Mesothelial cell of epicardium (in vitro differentiated cells): Measurements from ENCODE around the gene MIDN. TPM values are rescaled to one million over a fixed set of nuclear protein-coding genes. Genes with fewer than 3 reads are reported as not detected.
A peak's percentile ranks its signal among the peaks of the same experiment; 100 is the strongest.

ENCODE experiments used
- DNase-seq, 2 experiments: peaks; one replicate each; pipeline ENCODE4 v3.0.0; 2021; ENCODE audit warnings: low spot score in 2 of 2; ENCODE audit not compliant: unreplicated experiment in 2 of 2
- H3K27ac Mint-ChIP-seq: 2 replicates; pipeline ENCODE4 v1.8.0; 2021; ENCODE audit warnings: mixed read lengths
- H3K27me3 Mint-ChIP-seq: 2 replicates; pipeline ENCODE4 v1.8.0; 2021; ENCODE audit warnings: low read depth, mixed read lengths
- H3K36me3 Mint-ChIP-seq: 2 replicates; pipeline ENCODE4 v1.8.0; 2021; ENCODE audit warnings: mixed read lengths
- H3K4me1 Mint-ChIP-seq: 2 replicates; pipeline ENCODE4 v1.8.0; 2021; ENCODE audit warnings: mixed read lengths
- H3K4me3 Mint-ChIP-seq: 2 replicates; pipeline ENCODE4 v1.8.0; 2021; ENCODE audit warnings: mild to moderate bottlenecking, moderate library complexity, mixed read lengths
- H3K9me3 Mint-ChIP-seq: 2 replicates; pipeline ENCODE4 v1.8.0; 2021; ENCODE audit warnings: mixed read lengths
- total RNA-seq: library from RNA; stranded (reverse); gene quantifications from 3 replicates; pipeline ENCODE4 v1.2.1, GENCODE V29; 2021
- TF ChIP-seq, protein P1 (sequence below): fragments of 200-600 bp; sonication (generic); IDR thresholded peaks from one replicate; pipeline ENCODE4 v1.5.0; 2021; ENCODE audit warnings: antibody characterized with exemption; ENCODE audit not compliant: unreplicated experiment

Gene MIDN
- total RNA-seq, 1 donor from 2014 or later = 177 TPM

GRCh38 chr19:1273263-1274041 is 25.1 kb downstream of the MIDN start:
- H3K4me3 Mint-ChIP-seq = peak overlapping the region; percentile 43
- peaks cover 22% of the 10 kb centered on the region for H3K36me3 Mint-ChIP-seq

GRCh38 chr19:1274081-1274851 is 25.9 kb downstream of the MIDN start:
- peaks cover 47% of the 10 kb centered on the region for H3K4me1 Mint-ChIP-seq
- peaks cover 22% of the 10 kb centered on the region for H3K36me3 Mint-ChIP-seq
- H3K27ac Mint-ChIP-seq = peak overlapping the region; percentile 81
- H3K27me3 Mint-ChIP-seq = no peaks in the 10 kb centered on the region
- TF ChIP-seq, protein P1, sequence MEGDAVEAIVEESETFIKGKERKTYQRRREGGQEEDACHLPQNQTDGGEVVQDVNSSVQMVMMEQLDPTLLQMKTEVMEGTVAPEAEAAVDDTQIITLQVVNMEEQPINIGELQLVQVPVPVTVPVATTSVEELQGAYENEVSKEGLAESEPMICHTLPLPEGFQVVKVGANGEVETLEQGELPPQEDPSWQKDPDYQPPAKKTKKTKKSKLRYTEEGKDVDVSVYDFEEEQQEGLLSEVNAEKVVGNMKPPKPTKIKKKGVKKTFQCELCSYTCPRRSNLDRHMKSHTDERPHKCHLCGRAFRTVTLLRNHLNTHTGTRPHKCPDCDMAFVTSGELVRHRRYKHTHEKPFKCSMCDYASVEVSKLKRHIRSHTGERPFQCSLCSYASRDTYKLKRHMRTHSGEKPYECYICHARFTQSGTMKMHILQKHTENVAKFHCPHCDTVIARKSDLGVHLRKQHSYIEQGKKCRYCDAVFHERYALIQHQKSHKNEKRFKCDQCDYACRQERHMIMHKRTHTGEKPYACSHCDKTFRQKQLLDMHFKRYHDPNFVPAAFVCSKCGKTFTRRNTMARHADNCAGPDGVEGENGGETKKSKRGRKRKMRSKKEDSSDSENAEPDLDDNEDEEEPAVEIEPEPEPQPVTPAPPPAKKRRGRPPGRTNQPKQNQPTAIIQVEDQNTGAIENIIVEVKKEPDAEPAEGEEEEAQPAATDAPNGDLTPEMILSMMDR = no peak
- DNase-seq = no peak
- no peaks in the 10 kb centered on the region for H3K9me3 Mint-ChIP-seq
- H3K4me3 Mint-ChIP-seq = peak overlapping the region; percentile 55

More at GRCh38 chr19:1273263-1274041, 25.1 kb downstream of the MIDN start:
- Mint-ChIP-seq H3K27ac (peak overlapping the region; percentile 67), H3K4me1 (peaks cover 53% of the 10 kb centered on the region), H3K27me3 (no peaks in the 10 kb centered on the region), H3K9me3 (no peaks in the 10 kb centered on the region)
- TF ChIP-seq, protein P1 = no peak
- DNase-seq = no peak

- no peaks in the 10 kb centered on the region for H3K9me3 Mint-ChIP-seq
- H3K27ac Mint-ChIP-seq = peak overlapping the region; percentile 81
- peak overlapping the region; percentile 55 for H3K4me3 Mint-ChIP-seq
- peaks cover 24% of the 10 kb centered on the region for H3K36me3 Mint-ChIP-seq
- peaks cover 49% of the 10 kb centered on the region for H3K4me1 Mint-ChIP-seq
- TF ChIP-seq, protein P1 = no peak
- no peaks in the 10 kb centered on the region for H3K27me3 Mint-ChIP-seq
- no peak for DNase-seq
Observed at GRCh38 chr19:1274852-1275259, 26.5 kb downstream of the MIDN start.

GRCh38 chr19:1275260-1275975 is 27.0 kb downstream of the MIDN start, which contains the start of gene FAM174C:
TSS of gene FAM174C (plus strand) at chr19:1275530. CDS start at chr19:1275550, 20 bp downstream.
- H3K36me3 Mint-ChIP-seq = peaks cover 22% of the 10 kb centered on the region
- H3K9me3 Mint-ChIP-seq = no peaks in the 10 kb centered on the region
- TF ChIP-seq, protein P1 = no peak
- peak within 1 kb of the TSS; percentile 96 for H3K27ac Mint-ChIP-seq
- H3K27me3 Mint-ChIP-seq = no peaks in the 10 kb centered on the region
- H3K4me1 Mint-ChIP-seq = peaks cover 45% of the 10 kb centered on the region
- peak within 1 kb of the TSS; percentile 73 for H3K4me3 Mint-ChIP-seq
- peak; percentile 90 to 92 for DNase-seq

GRCh38 chr19:1275976-1276627 is 27.7 kb downstream of the MIDN start:
- H3K27ac Mint-ChIP-seq = peak overlapping the region; percentile 96
- TF ChIP-seq, protein P1 = no peak
- DNase-seq = no peak
- H3K36me3 Mint-ChIP-seq = peaks cover 22% of the 10 kb centered on the region
- peaks cover 39% of the 10 kb centered on the region for H3K4me1 Mint-ChIP-seq
- no peaks in the 10 kb centered on the region for H3K9me3 Mint-ChIP-seq
- H3K27me3 Mint-ChIP-seq = no peaks in the 10 kb centered on the region
- peak overlapping the region; percentile 73 for H3K4me3 Mint-ChIP-seq
